Fibroblast of skin of abdomen (primary cell): Measurements from ENCODE around the gene DNASE1L3. TPM values are rescaled to one million over a fixed set of nuclear protein-coding genes. Genes with fewer than 3 reads are reported as not detected.
A peak's percentile ranks its signal among the peaks of the same experiment; 100 is the strongest.
"Not testable (repeated sequence)": the region's sequence is repeated elsewhere in the genome, so short reads cannot be mapped to it uniquely, and the experiment has no call there.

Source experiments
- DNase-seq: peaks from one replicate; pipeline ENCODE4 v3.0.0-alpha.2; 2013
- polyA plus RNA-seq, 2 experiments: library from polyadenylated mRNA; unstranded; fragments of 120-200 nt; gene quantifications; one replicate each; pipeline ENCODE4 v1.2.1, GENCODE V29; 2013; ENCODE audit not compliant: insufficient read length in 2 of 2

DNASE1L3 gene
- 0.06 TPM for polyA plus RNA-seq (2013, experiment 1 of 2; ENCODE audit: insufficient read length)
- 0.09 TPM for polyA plus RNA-seq (2013, experiment 2 of 2; ENCODE audit: insufficient read length)

GRCh38 chr3:58210761-58211460 lies at the start of gene DNASE1L3:
DNASE1L3 (minus strand) TSS chr3:58210972; CDS start chr3:58210906, 66 bp downstream.
- DNase-seq = no peak

- DNase-seq = peak; percentile 77
Observed at GRCh38 chr3:58260261-58260731, 49.5 kb upstream of the DNASE1L3 start.

- no peak for DNase-seq
Observed at GRCh38 chr3:58258392-58259055, 47.8 kb upstream of the DNASE1L3 start.

- no peak for DNase-seq
Observed at GRCh38 chr3:58256511-58256910, 45.7 kb upstream of the DNASE1L3 start.

- DNase-seq = no peak
Observed at GRCh38 chr3:58256061-58256460, 45.3 kb upstream of the DNASE1L3 start.

- DNase-seq = no peak
Observed at GRCh38 chr3:58254144-58254543, 43.4 kb upstream of the DNASE1L3 start.

- no peak for DNase-seq
Observed at GRCh38 chr3:58251631-58252035, 40.9 kb upstream of the DNASE1L3 start.

- DNase-seq = no peak
Observed at GRCh38 chr3:58250093-58250707, 39.4 kb upstream of the DNASE1L3 start.

- no peak for DNase-seq
Observed at GRCh38 chr3:58249358-58250092, 38.8 kb upstream of the DNASE1L3 start.

- no peak for DNase-seq
Observed at GRCh38 chr3:58246148-58247047, 35.6 kb upstream of the DNASE1L3 start.

- DNase-seq = no peak
Observed at GRCh38 chr3:58243976-58244585, 33.3 kb upstream of the DNASE1L3 start.

GRCh38 chr3:58242860-58243259 lies 32.1 kb upstream of the DNASE1L3 start:
- DNase-seq = not testable (repeated sequence)

GRCh38 chr3:58242340-58242739 lies 31.6 kb upstream of the DNASE1L3 start:
- DNase-seq = no peak

GRCh38 chr3:58241306-58242044 lies 30.7 kb upstream of the DNASE1L3 start:
- DNase-seq = no peak

- no peak for DNase-seq
Observed at GRCh38 chr3:58238830-58239229, 28.1 kb upstream of the DNASE1L3 start.

GRCh38 chr3:58237941-58238681 lies 27.3 kb upstream of the DNASE1L3 start:
- DNase-seq = no peak

- DNase-seq = peak; percentile 68
Observed at GRCh38 chr3:58237238-58237940, 26.6 kb upstream of the DNASE1L3 start, which contains the start of gene ABHD6. ABHD6 (plus strand) TSS chr3:58237792; CDS start chr3:58256587, 18,795 bp downstream.

- no peak for DNase-seq
Observed at GRCh38 chr3:58236527-58237237, 25.9 kb upstream of the DNASE1L3 start.
